Inflammatory macrophage treated with lipopolysaccharide for 1 hour (primary cell): ENCODE results near the gene PRR29.
A peak's percentile ranks its signal among the peaks of the same experiment; 100 is the strongest.
"Not testable (repeated sequence)": the region's sequence is repeated elsewhere in the genome, so short reads cannot be mapped to it uniquely, and the experiment has no call there.

Source experiments
- DNase-seq, 2 donors: peaks; one replicate each; pipeline ENCODE4 v3.0.0-alpha.2; 2020 to 2022

Gene PRR29

DNA sequence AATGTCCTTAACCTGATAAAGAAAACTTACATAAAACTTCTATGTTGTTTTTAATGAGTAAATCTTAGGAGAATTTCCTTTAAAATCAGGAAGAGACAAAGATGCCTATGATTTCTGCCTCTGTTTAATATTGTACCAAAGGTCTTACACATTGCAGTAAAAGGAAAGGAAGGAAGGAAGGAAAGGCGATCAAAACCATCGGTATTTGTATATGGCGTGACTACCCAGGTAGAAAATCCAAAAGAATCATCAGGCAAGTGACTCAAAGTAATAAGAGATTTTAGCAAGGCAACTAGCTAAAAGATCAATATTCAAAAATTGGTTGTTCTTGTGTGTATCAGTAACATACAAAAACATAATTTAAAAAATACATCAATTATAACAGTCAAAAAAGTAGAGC lies 18.8 kb downstream of the PRR29 start:
- no peak for DNase-seq

DNA sequence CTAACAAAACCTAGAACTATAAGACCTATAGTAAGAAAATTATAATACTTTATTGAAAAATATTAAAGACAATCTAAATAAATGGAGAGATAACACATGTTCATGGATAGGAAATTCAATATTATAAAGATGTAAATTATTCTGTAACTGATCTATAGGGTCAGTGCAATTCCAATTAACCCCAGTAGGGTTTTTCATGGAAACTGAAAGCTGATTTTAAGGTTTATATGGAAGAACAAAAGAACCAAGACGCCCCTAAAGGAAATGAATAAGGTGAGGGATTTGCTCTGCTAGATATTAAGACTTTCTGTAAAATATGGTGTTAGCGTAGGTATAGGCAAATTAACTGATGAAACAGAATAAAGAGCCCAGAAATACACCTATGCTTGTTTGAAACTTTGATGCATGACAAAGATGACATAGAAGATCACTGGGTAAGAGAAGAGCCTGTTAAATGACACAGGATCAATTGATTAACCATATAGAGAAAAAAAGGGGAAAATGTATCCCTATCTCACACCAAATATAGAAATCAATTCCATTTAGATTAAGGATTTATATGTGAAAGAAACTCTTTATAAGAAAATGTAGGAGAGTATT lies 19.3 kb downstream of the PRR29 start:
- DNase-seq: no peak

DNA sequence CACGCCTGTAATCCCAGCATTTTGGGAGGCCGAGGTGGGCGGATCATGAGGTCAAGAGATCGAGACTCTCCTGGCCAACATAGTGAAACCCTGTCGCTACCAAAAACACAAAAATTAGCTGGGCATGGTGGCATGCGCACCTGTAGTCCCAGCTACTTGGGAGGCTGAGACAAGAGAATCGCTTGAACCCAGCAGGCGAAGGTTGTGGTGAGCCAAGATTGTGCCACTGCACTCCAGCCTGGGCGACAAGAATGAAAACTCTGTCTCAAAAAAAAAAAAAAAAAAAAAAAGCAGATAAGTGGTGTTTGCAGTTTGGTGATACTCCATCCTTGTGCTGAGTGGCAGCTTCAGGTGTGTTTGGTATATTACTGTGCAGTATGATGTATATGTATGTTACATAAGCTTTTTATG lies 21.4 kb downstream of the PRR29 start:
- not testable (repeated sequence) for DNase-seq

DNA sequence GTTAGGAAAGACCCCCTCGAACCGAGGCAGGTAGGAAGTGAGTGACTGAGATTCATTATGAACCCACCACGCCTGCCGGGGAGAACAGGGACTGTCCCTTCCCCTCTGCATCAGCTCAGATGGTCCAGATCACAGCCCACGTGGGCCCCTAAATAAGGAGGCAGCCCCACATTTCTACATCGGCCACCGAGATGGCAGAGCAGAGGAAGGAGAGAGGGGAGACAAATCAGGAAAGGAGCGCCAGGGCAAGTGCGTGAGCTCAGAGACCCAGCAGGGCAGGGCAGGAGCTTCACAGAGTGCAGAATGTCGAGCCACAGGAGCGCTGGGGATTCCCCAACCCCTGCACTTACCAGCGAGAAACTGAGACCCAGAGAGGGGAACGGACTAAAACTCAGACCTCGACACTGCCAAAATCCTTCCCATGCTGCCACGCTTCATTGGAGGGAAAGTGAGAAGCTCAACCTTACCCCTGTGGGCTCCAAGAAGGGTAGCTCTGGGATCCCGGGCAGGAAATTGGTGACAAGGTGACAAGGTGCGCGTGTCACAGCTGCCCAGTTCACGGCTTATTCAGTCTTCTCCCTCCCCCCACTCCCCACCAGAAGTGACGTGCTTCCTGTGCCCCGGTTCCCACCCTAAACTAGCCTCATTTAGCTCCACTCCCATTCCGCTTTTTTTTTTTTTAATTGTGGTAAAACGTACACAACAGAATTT lies 22.1 kb downstream of the PRR29 start, which contains the start of gene ICAM2:
Gene ICAM2, minus strand, starts transcription at position 578 of the 711 bp plus-strand sequence. CDS start 13,942 bp downstream, outside the sequence.
- DNase-seq: peak; percentile 33 to 61

DNA sequence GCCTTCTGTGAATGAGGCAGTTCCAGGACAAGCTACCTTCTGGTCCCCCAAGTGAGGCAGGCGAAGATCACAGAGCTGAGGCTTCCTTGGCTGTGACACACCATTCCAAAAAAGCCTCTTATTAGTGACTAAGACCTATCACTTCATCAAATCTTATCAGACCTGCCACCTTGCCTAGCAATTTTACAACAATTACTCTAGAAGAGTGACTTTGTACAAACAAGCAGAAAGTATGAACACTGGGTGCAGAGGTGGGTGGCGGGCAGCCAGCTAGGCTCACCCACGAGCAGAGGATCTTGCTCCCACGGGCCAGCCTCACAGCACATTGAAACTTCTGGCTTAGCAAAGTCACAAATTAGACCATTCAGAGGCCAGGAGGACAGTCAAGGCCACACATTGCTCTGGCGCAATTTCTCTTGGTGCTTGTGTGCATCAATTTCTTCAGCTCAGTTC lies 24.5 kb downstream of the PRR29 start:
- no peak for DNase-seq

DNA sequence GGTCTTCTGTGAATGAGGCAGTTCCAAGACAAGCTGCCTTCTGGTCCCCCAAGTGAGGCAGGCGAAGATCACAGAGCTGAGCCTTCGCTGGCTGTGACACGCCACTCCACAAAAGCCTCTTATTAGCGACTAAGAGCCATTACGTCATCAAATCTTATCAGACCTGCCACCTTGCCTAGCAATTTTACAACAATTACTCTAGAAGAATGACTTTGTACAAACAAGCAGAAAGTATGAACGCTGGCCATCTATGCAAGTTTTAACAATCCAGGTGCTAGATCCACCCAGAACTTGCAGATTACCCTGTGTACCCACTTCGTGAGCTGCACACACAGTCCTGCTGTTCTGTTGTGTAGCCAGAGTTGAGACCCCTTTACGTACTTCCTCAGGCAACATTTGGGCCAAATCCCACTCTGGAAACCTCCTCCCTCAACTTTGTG lies 26.1 kb downstream of the PRR29 start:
- no peak for DNase-seq

DNA sequence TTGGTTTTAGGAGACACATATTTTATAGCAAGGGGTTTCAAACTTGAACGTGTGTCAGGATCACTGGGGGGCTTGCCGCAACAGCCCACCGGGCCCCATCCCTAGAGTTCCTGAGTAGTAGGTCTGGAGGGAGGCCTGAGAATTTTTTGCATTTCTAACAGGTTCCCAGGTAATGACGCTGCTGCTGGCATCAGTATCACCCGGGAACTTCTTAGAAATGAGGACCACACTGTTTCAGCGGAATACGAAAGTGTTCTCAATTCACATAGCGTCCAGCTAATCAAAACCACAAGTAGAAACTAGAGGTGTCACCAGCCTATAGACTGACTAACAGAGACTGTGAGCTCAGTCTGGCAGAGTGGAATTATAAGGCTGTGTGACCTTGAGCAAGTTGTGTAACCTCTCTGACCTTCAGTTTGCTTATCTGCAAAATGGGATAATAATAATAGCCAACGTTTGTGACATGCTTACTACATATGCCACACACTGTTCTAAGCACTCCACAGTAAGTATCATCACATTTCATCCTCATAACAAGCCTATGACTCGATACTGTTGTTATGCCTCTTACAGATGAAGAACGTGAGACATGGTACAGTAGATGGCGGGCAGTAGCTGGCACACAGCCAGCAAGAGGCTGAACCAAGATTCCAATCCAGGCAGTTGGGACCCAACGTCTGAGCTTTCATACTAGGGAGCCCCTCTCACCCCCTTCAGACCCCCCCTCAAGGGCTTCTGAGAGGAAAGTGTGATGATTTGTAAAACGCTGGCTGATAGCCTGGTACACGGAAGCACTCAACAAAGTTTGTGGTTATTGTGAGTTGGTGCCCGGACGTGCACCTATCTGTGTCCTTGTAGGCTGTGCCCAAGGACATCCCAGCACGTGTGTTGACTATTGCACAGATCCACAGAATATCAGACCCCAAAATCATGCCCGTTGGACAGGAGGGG lies 26.9 kb downstream of the PRR29 start:
- DNase-seq: no peak

DNA sequence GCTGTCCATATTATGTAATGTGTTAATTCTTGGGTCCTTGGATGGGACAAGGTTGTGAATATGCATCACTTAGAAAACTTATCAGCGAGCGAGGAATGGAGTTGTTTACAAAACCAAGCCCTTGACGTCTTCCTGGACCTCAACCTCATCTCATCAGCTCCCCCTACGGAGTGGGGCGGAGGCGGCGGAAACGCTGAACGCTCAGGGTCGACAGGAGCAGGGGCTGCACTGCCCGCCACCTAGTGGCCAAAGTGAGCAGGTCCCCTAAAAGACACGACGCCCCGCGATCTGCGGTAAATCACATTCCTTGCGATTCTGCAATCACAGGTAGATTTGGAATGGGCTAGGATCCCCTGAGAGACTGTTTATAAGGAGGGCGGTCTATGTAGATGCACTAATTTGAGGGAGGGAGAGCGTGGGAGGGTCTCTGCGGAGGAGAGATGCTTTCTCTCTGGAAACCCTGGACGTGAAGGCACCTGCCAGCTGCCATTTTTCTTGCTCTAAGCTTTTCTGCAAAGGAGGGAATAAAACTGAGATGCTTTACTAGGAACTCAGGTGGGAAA lies 27.7 kb downstream of the PRR29 start:
- peak in 1 of 2 donors; percentile 73 for DNase-seq

DNA sequence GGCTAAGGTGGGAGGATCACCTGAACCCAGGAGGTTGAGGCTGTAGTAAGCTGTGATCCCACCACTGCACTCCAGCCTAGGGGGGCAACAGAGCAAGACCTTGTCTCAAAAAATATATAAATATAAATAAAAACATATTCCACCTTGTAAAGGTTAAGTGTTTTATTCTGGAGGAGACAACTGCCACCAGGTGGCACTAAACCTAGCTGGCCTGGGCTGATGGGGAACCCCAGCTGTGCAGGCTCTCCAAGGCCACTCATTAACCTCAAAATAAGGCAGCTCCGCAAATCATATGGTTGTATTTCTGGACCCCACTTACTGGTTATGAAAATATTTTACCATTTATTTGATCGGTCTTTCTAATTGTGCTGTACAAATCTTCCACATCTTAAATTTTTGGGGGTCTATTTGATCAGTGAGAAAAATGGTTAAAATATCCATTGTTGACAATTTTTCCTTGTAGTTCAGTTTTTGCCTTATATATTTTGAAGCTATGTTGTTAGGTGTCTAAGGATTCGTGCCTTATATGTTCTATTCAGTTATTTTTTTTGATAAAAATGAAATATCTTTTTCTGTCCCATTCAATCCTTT lies 30.8 kb downstream of the PRR29 start:
- peak; percentile 55 to 83 for DNase-seq

DNA sequence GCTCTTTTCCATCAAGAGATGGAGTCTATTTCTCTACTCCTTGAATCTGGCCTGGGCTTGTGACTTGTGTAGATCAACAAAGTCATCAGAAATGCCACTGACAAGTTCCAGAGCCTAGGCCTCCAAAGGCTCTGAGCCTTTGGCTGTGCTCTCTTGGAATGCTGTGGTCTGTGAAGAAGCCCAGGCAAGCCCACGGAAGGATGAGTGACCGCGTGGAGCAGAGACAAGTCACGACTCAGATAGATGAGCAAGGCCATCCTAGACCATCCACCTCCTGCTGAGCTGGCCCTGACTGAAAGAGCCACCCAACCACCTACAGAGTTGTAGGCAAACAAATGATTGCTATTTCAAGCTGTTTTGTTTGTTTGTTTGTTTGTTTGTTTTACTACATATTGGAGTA lies 33.9 kb downstream of the PRR29 start:
- no peak for DNase-seq

DNA sequence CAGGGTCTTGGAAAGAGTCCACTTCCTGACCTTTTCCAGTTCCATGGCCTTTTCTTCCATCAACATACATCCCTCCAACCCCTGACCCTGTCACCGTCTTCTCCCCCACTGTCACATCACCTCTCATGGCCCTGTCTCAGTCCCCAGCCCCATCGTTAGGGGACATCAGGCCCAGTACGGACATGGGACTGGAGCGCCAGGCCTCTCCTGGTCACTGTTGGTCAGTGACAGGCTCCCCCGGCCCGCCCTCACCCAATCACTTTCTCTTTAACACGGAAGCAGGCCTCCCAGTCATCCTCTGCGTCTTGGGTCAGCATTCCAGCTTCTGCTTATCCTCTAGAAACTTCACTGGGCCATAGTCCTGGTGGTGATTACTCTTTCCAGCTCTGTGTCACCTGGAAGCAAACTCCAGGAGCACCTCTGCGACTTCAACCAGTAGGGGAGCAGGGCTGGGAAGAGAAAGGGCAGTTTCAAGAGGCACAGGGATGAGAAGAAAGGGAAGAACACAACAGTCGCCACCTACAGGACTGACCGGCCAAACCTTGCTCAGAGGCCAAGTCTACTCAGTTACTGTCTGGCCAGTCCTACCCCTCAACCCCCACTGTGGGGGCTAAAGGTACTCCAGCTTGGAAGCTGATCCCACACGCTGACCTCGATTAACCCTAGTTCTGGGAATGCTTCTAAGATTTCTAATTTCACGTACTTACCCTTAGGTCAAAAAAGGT lies 38.2 kb downstream of the PRR29 start:
- DNase-seq: no peak

DNA sequence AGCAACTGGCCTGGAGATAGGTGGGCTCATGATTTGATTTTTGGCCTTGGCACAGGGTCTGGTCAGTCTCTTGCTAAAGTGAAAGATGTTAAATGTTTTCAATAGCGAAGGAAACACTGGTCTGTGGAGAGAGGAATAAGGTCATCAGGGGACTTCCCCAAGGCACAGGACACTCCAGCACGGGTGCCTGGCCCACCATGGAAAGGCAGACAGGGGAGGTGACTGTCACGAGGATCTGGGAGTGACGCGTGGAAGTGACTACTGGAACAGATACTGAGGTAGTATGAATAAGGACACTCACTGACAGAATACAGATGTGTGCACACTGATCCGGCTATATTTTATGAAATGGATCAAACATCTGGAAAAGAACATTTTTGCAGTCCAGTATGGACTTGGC lies 39.0 kb downstream of the PRR29 start:
- DNase-seq: no peak

DNA sequence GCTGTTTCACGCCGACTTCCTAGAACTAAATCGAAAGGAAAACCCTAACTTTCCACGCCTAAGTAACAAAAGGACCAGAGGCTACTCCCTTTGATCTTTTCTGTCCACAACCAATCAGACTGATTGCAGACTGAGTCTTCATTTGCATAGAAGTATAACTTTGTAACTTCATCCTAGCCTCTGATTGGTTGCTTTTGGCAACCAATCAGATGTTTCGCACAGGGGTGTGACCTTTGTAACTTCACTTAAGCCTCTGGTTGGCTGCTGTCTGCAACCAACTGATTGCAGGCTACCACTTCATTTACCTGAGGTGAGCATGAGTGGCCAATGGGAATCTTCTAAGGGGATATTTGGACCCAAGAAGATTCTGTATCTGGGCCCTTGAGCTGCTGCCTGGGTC lies 39.7 kb downstream of the PRR29 start:
- DNase-seq: no peak

DNA sequence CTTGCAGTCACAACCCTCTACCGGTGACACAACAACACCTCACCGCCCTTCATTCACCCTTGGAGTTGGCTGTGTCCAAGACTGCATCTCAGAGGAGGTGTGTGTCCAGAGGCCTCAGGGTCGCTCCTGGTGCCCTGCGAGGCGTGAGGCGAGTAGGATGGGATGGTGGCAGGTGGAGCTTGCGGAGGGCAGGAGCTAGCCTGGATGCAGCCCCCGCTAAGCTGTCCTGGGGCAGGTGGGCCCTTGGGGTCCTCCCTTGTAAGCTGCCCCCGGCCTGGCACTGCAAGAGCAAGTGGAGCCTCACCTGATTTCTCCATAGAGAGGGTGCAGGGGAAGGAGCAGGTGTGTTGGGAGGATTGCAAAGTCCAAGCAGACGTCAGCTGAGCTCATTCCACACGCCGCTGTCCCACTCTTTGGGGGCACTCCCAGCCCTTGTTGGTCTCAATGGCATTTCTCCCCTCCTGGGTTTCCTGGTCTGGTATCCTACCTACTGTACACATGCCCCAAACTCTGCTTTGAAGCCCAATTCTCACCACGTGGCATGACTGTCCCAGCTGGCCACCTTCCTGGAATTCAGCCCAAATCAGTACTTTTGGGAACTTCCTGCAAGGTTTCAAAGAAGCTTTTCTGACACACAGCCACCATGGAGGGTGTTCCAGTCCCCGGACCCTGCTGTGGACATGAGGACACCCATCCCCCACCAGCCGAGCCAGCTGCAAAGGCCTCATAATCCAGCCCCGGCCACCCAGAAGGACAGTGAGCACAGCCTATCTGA lies 40.4 kb downstream of the PRR29 start:
- no peak for DNase-seq

DNA sequence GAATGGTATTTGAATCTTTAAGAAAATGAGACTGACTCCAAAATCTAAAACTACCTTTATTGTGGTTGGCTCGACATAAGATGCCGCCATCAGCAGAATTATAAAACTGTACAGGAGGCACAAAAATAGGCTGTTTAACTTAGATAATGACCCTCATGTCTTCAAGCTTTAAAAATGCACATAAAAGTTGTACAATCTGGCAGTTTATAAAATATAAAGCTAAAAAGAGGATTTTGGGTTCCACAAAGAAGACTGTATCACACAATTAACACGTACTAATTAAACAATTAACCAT lies 40.9 kb downstream of the PRR29 start:
- DNase-seq: no peak

DNA sequence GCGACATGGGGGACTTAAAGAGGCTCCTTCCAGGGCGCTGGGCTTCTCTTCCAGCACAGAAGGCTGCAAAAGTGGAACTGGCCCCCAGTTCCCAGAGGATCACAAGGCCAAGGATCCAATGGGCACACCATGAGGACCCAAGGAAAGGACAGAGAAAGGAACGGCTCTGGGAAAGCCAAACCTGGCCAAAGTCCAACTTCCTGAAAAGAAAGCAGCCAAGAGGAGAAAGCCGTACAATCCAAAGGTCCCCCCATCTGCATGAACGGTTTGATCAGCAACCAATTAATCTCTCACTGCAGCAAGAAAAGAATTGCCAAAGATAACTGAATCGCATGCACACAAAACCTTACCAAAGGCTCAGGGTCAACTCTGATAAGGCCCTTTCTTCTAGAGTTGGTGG lies 42.1 kb downstream of the PRR29 start:
- DNase-seq: no peak

DNA sequence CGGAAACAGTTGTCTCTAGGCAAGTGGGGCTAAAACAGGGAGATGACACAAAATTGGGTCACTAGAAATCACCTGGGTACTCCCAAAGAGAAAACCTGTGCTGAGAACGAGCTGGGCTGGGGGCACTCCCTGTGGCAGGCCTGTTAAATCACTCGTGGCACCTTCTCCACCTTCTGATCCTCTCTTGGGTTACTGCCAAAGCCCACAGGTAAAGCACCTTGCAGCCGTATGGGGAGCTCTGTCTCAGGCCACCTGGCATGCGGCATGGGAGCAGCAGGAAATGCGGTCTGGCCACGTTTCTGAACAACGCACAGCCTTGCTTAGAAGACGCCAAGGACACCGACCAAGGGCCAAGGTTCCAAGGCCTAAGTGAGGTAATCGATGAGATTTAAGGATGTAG lies 43.8 kb downstream of the PRR29 start:
- DNase-seq: no peak

DNA sequence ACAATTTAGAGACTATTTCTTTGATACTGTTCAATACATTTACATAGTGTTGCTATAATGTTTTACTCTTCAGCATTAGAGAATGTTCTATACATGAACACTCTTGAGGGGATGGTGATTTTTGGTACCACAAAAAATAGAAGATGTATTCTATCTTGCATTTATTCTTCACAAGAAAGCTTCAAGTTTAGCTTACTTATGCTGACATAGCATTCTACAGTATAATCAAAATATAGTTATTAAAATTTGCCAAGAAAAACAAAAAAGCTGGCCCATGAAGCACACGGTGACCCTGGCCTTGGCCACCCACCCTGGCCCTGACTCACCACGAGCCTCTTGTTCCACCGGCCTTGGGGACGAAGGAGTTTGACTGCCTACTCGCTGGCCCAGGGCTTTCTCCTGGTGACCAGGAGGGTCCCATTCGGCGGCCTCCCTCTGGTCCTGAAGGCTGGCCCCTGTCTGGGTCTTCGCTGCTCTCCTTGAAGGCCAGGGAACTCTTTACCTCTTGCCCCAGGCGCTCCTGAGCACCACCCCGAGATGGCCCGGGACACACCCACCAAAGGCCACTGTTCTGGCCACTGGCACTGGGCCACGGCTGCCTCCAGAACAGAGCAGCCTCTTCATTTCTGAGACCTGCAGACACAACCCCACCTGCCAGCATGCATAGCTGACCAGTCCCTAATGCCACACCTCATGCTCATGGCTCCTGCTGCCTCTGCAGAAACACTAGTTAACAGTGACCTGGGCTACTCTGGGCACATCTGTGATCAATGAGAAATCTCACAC lies 44.7 kb downstream of the PRR29 start:
- no peak for DNase-seq

DNA sequence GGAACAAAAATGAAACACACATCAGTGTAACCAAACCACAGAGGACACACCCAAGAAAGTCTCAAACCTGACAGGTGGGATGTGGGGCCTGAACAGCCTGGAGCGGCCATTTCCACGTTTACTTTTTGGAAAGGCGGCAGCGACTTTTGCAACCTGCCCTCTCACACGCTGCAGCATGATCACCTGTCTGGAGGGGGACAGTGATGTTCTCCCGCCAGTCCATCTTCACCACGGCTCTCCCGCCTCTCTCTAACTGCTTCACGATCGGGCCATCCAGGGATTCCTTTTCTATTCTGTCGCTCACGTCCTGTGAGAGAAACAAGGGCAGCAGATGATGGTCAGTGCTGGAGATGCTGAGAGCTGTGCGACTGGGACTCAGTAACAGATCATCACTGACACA lies 47.0 kb downstream of the PRR29 start:
- DNase-seq: no peak

DNA sequence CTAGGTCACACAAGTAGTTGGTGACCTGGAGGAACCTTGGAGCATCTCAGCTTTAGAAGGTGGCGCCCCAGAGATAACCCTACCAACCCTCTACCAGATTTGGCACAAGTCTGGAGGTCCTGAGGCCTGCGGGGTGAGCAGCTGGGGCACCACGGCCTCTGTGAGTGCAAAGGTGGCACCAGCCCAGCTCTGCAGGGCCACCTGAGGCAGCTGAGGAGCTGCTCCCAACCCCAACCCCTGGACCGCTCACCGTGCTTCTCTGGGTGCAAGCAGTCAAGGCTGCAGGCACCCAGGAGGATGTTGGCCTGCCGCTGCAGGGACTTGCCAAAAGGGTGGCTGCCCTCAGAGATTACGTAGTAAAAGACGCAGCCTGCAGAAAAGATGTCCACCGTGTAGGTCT lies 50.7 kb downstream of the PRR29 start:
- no peak for DNase-seq

DNA sequence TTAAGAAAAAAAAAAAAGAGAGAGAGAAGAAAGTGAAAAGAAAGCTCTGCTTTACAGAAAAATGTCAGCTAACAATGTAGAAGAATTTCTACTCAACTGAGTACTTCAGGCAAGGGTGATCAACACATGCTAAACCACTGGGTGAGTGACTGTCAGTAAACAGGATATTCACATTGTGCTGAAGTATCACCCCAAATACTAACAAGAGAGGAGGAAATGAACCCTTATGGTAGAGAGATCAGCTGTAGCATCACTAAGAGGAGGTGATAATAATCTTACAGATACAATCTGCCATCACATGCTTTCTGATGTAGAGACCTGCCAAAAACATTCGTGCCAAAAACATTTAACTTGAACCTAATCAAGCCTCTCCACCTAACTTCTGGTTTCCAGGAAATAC lies 53.0 kb downstream of the PRR29 start:
- no peak for DNase-seq
